ENCODE results near the gene HEMK1. TPM values are rescaled to one million over a fixed set of nuclear protein-coding genes. Genes with fewer than 3 reads are reported as not detected.

HEMK1 gene
- total and polyA plus RNA-seq, 4 donors, result 3.7 to 9.5 (median 8.9) TPM

- no peak overlapping the region for H3K4me3 ChIP-seq (ENCODE audit: low read depth in 1 of 3, low read length in 3 of 3)
- DNase-seq (ENCODE audit: low spot score), result no peak
- H3K9ac ChIP-seq (ENCODE audit: low read depth in 1 of 2, low read length in 2 of 2), result no peak overlapping the region
- 90% methylated on average over 2 of the region's 2 CpGs for WGBS
- H3K9me3 ChIP-seq (ENCODE audit: control insufficient read depth in 4 of 4, low read length in 3 of 4), result no peaks in the 10 kb centered on the region
- H3K4me1 ChIP-seq (ENCODE audit: control insufficient read depth in 4 of 4, insufficient read depth in 4 of 4, low read length in 3 of 4), result peaks cover 5 to 19% (median 14%) of the 10 kb centered on the region in 4 donors
- no peak overlapping the region for H3K27ac ChIP-seq (ENCODE audit: low read depth in 1 of 2, low read length in 2 of 2)
- no peaks in the 10 kb centered on the region for H3K27me3 ChIP-seq (ENCODE audit: control insufficient read depth in 4 of 4, insufficient read depth in 4 of 4, low read length in 3 of 4)
- H3K36me3 ChIP-seq (ENCODE audit: control insufficient read depth in 4 of 4, insufficient read depth in 3 of 4, low read depth in 1 of 4, low read length in 3 of 4), result no peaks in the 10 kb centered on the region
- TF ChIP-seq FOXA2 (IDR thresholded peaks at IDR 0.05) (no peak), FOXA1 (IDR thresholded peaks at IDR 0.05) (no peak), ATF3 (IDR thresholded peaks at IDR 0.05) (no peak), RXRA (IDR thresholded peaks at IDR 0.05) (no peak), HNF4G (IDR thresholded peaks at IDR 0.05) (no peak), HNF4A (conservative IDR thresholded peaks at IDR 0.05) (no peak)
Observed at GRCh38 chr3:50563867-50564266, 5.5 kb upstream of the HEMK1 start.

GRCh38 chr3:50564321-50564720 is 5.0 kb upstream of the HEMK1 start:
- WGBS, result 86% methylated on average over 1 of the region's 1 CpG
- H3K9me3 ChIP-seq (ENCODE audit: control insufficient read depth in 4 of 4, low read length in 3 of 4), result no peaks in the 10 kb centered on the region
- H3K27me3 ChIP-seq (ENCODE audit: control insufficient read depth in 4 of 4, insufficient read depth in 4 of 4, low read length in 3 of 4), result no peaks in the 10 kb centered on the region
- H3K4me3 ChIP-seq (ENCODE audit: low read depth in 1 of 3, low read length in 3 of 3), result no peak overlapping the region
- no peak overlapping the region for H3K9ac ChIP-seq (ENCODE audit: low read depth in 1 of 2, low read length in 2 of 2)
- no peak overlapping the region for H3K27ac ChIP-seq (ENCODE audit: low read depth in 1 of 2, low read length in 2 of 2)
- H3K36me3 ChIP-seq (ENCODE audit: control insufficient read depth in 4 of 4, insufficient read depth in 3 of 4, low read depth in 1 of 4, low read length in 3 of 4), result no peaks in the 10 kb centered on the region
- no peak for TF ChIP-seq HNF4A (conservative IDR thresholded peaks at IDR 0.05)
- no peak for TF ChIP-seq REST (IDR thresholded peaks at IDR 0.05)
- TF ChIP-seq MAX (IDR thresholded peaks at IDR 0.05), result no peak
- no peak for TF ChIP-seq RXRA (IDR thresholded peaks at IDR 0.05)
- no peak for TF ChIP-seq EGR1 (IDR thresholded peaks at IDR 0.05; ENCODE audit: low read depth in 2 of 2)
- TF ChIP-seq CTCF (IDR thresholded peaks at IDR 0.05; ENCODE audit: low read depth, low read length, missing input control), result no peak
- no peak for TF ChIP-seq YY1 (IDR thresholded peaks at IDR 0.05)
- no peak for TF ChIP-seq SP1 (IDR thresholded peaks at IDR 0.05)
- TF ChIP-seq HNF4G (IDR thresholded peaks at IDR 0.05), result no peak
- no peak for TF ChIP-seq FOXA1 (IDR thresholded peaks at IDR 0.05)
- no peak for TF ChIP-seq NR2F2 (IDR thresholded peaks at IDR 0.05)
- TF ChIP-seq ZBTB33 (IDR thresholded peaks at IDR 0.05), result no peak
- TF ChIP-seq ATF3 (IDR thresholded peaks at IDR 0.05), result no peak
- no peak for TF ChIP-seq RAD21 (IDR thresholded peaks at IDR 0.05)
- TF ChIP-seq TAF1 (conservative IDR thresholded peaks at IDR 0.05), result no peak
- no peak for TF ChIP-seq FOXA2 (IDR thresholded peaks at IDR 0.05)
- no peak for TF ChIP-seq GABPA (IDR thresholded peaks at IDR 0.05 in 1 of 2, conservative IDR thresholded peaks at IDR 0.05 in 1 of 2)
- DNase-seq (ENCODE audit: low spot score), result no peak
- peaks cover 5 to 20% (median 14%) of the 10 kb centered on the region in 4 donors for H3K4me1 ChIP-seq (ENCODE audit: control insufficient read depth in 4 of 4, insufficient read depth in 4 of 4, low read length in 3 of 4)

Measured in liver (tissue), 9 donors.